Neural cell (in vitro differentiated cells): Measurements from ENCODE around the gene C1orf21.

Experiments
- CTCF ChIP-seq: fragments of 450-650 bp; IDR thresholded peaks from 2 replicates; pipeline ENCODE4 v1.5.1; 2014; ENCODE audit warnings: antibody characterized with exemption, mild to moderate bottlenecking, moderate library complexity; ENCODE audit not compliant: poor library complexity, severe bottlenecking
- EP300 ChIP-seq: fragments of 450-650 bp; conservative IDR thresholded peaks from 2 replicates; pipeline ENCODE4 v1.6.1; 2014; ENCODE audit warnings: antibody characterized with exemption, mild to moderate bottlenecking, moderate library complexity; ENCODE audit not compliant: poor library complexity, severe bottlenecking
- EZH2 ChIP-seq: fragments of 200-600, 300-800 bp; shearing (Covaris generic), sonication (generic); IDR thresholded peaks from 2 replicates; pipeline ENCODE4 v1.6.1; 2014; ENCODE audit warnings: antibody characterized with exemption, low read length, borderline replicate concordance, mild to moderate bottlenecking; ENCODE audit not compliant: insufficient read depth, poor library complexity, severe bottlenecking
- MXI1 ChIP-seq: fragments of 450-650 bp; conservative IDR thresholded peaks from 2 replicates; pipeline ENCODE4 v1.6.1; 2014; ENCODE audit warnings: antibody characterized with exemption, mild to moderate bottlenecking; ENCODE audit not compliant: poor library complexity, severe bottlenecking
- POLR2AphosphoS5 ChIP-seq: IDR thresholded peaks from 2 replicates; pipeline ENCODE4 v1.6.1; 2012
- RAD21 ChIP-seq: fragments of 450-650 bp; conservative IDR thresholded peaks from 2 replicates; pipeline ENCODE4 v1.6.1; 2014; ENCODE audit warnings: antibody characterized with exemption, mild to moderate bottlenecking, moderate library complexity
- SMC3 ChIP-seq: fragments of 450-650 bp; conservative IDR thresholded peaks from 2 replicates; pipeline ENCODE4 v1.6.1; 2014; ENCODE audit warnings: antibody characterized with exemption, mild to moderate bottlenecking, moderate library complexity; ENCODE audit not compliant: poor library complexity
- TAF1 ChIP-seq: IDR thresholded peaks from 2 replicates; pipeline ENCODE4 v1.6.1; 2012; ENCODE audit warnings: low read depth
- TF ChIP-seq, protein P1 (sequence below): IDR thresholded peaks from 2 replicates; pipeline ENCODE4 v1.6.1; 2012; ENCODE audit warnings: borderline replicate concordance

DNA sequence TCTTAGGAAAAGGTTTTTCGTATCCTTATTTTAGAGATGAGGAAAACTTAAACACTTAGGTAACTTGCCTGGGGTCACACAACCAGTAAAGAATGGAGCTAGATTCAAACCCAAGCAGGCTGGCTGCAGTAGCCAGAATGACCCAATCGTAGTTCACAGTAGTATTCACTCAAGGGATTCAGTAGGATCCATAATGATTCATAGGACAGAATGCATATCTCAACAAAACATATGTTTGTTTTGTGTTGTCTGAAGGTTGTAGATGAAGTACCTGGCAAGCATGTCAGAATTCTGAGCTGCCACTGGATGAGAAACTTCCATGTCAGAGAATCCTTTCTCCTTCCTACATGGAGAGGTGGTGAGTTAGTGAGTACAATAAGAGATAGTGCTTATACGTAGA, 155.5 kb downstream of the C1orf21 start:
- no peak for TF ChIP-seq CTCF
- TF ChIP-seq EZH2 = no peak
- no peak for TF ChIP-seq RAD21
- no peak for TF ChIP-seq POLR2AphosphoS5
- no peak for TF ChIP-seq SMC3
- no peak for TF ChIP-seq MXI1
- TF ChIP-seq TAF1 = no peak
- TF ChIP-seq, protein P1, sequence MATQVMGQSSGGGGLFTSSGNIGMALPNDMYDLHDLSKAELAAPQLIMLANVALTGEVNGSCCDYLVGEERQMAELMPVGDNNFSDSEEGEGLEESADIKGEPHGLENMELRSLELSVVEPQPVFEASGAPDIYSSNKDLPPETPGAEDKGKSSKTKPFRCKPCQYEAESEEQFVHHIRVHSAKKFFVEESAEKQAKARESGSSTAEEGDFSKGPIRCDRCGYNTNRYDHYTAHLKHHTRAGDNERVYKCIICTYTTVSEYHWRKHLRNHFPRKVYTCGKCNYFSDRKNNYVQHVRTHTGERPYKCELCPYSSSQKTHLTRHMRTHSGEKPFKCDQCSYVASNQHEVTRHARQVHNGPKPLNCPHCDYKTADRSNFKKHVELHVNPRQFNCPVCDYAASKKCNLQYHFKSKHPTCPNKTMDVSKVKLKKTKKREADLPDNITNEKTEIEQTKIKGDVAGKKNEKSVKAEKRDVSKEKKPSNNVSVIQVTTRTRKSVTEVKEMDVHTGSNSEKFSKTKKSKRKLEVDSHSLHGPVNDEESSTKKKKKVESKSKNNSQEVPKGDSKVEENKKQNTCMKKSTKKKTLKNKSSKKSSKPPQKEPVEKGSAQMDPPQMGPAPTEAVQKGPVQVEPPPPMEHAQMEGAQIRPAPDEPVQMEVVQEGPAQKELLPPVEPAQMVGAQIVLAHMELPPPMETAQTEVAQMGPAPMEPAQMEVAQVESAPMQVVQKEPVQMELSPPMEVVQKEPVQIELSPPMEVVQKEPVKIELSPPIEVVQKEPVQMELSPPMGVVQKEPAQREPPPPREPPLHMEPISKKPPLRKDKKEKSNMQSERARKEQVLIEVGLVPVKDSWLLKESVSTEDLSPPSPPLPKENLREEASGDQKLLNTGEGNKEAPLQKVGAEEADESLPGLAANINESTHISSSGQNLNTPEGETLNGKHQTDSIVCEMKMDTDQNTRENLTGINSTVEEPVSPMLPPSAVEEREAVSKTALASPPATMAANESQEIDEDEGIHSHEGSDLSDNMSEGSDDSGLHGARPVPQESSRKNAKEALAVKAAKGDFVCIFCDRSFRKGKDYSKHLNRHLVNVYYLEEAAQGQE = no peak
- no peak for TF ChIP-seq EP300
